Measurements from ENCODE around the gene TAPBPL. TPM values are rescaled to one million over a fixed set of nuclear protein-coding genes. Genes with fewer than 3 reads are reported as not detected.

TAPBPL gene
- total and polyA plus RNA-seq, 2 donors from 2014 or later = 34.5 to 44.7 TPM

- FAIRE-seq = no peak
- no peak for TF ChIP-seq CTCF (IDR thresholded peaks at IDR 0.05; ENCODE audit: borderline replicate concordance, extremely low read depth, insufficient read depth)
Measured at GRCh38 chr12:6450869-6451347, 934 bp upstream of the TAPBPL start.

GRCh38 chr12:6452245-6452943 lies 552 bp downstream of the TAPBPL start:
- Histone ChIP-seq H3K9me3 (ENCODE audit: control insufficient read depth in 2 of 3, insufficient read depth in 1 of 3, low read length in 3 of 3) (no peaks in the 10 kb centered on the region), H3K27me3 (ENCODE audit: control insufficient read depth, insufficient read depth, low read length) (no peaks in the 10 kb centered on the region), H3K4me3 (ENCODE audit: low read length in 3 of 3) (peak overlapping the region; percentile 77 to 92 (median 88)), H3K27ac (ENCODE audit: low read depth in 2 of 2, low read length in 2 of 2) (peak overlapping the region; percentile 99), H3K9ac (ENCODE audit: low read length in 3 of 3) (peak overlapping the region; percentile 8 to 98 (median 98)), H3K4me1 (ENCODE audit: control insufficient read depth in 2 of 3, insufficient read depth in 2 of 3, low read depth in 1 of 3, low read length in 3 of 3) (peaks cover 3 to 24% (median 17%) of the 10 kb centered on the region in 3 donors), H3K36me3 (ENCODE audit: control insufficient read depth in 2 of 3, insufficient read depth in 3 of 3, low read length in 3 of 3) (peaks cover 0 to 19% (median 14%) of the 10 kb centered on the region in 3 donors)
- DNase-seq = peak in 4 of 5 donors; percentile 26 to 61 (median 48)
- FAIRE-seq = no peak
- intact Hi-C loops (cut with DNase I) = loop anchor here (10.0 kb wide), 1 partner anchor 118 kb away; no protein-coding TSS in a partner anchor
- no peak for TF ChIP-seq CTCF (IDR thresholded peaks at IDR 0.05; ENCODE audit: borderline replicate concordance, extremely low read depth, insufficient read depth)

More at GRCh38 chr12:6450869-6451347, 934 bp upstream of the TAPBPL start:
- H3K27me3 ChIP-seq (ENCODE audit: control insufficient read depth, insufficient read depth, low read length) = no peaks in the 10 kb centered on the region
- H3K9ac ChIP-seq (ENCODE audit: low read length in 3 of 3) = peak overlapping the region; percentile 4 to 98 (median 8)
- H3K27ac ChIP-seq (ENCODE audit: low read depth in 2 of 2, low read length in 2 of 2) = peak overlapping the region; percentile 99
- H3K4me1 ChIP-seq (ENCODE audit: control insufficient read depth in 2 of 3, insufficient read depth in 2 of 3, low read depth in 1 of 3, low read length in 3 of 3) = peaks cover 3 to 24% (median 17%) of the 10 kb centered on the region in 3 donors
- peak in 1 of 5 donors; percentile 84 for DNase-seq
- H3K36me3 ChIP-seq (ENCODE audit: control insufficient read depth in 2 of 3, insufficient read depth in 3 of 3, low read length in 3 of 3) = peaks cover 2 to 15% (median 9%) of the 10 kb centered on the region in 3 donors
- intact Hi-C loops (cut with DNase I) = loop anchor here (10.0 kb wide), 1 partner anchor 116 kb away; no protein-coding TSS in a partner anchor
- H3K9me3 ChIP-seq (ENCODE audit: control insufficient read depth in 2 of 3, insufficient read depth in 1 of 3, low read length in 3 of 3) = no peaks in the 10 kb centered on the region
- H3K4me3 ChIP-seq (ENCODE audit: low read length in 3 of 3) = peak overlapping the region; percentile 77 to 92 (median 88)

- Histone ChIP-seq H3K27me3 (ENCODE audit: control insufficient read depth, insufficient read depth, low read length) (no peaks in the 10 kb centered on the region), H3K27ac (ENCODE audit: low read depth in 2 of 2, low read length in 2 of 2) (peak overlapping the region; percentile 99), H3K36me3 (ENCODE audit: control insufficient read depth in 2 of 3, insufficient read depth in 3 of 3, low read length in 3 of 3) (peaks cover 0 to 25% (median 19%) of the 10 kb centered on the region in 3 donors), H3K9me3 (ENCODE audit: control insufficient read depth in 2 of 3, insufficient read depth in 1 of 3, low read length in 3 of 3) (no peaks in the 10 kb centered on the region), H3K4me1 (ENCODE audit: control insufficient read depth in 2 of 3, insufficient read depth in 2 of 3, low read depth in 1 of 3, low read length in 3 of 3) (peaks cover 3 to 24% (median 17%) of the 10 kb centered on the region in 3 donors), H3K9ac (ENCODE audit: low read length in 3 of 3) (peak overlapping the region in 2 of 3 donors; percentile 98), H3K4me3 (ENCODE audit: low read length in 3 of 3) (peak overlapping the region in 2 of 3 donors; percentile 88 to 92)
- intact Hi-C loops (cut with DNase I) = loop anchor here (10.0 kb wide), 1 partner anchor 118 kb away; no protein-coding TSS in a partner anchor
- no peak for TF ChIP-seq CTCF (IDR thresholded peaks at IDR 0.05; ENCODE audit: borderline replicate concordance, extremely low read depth, insufficient read depth)
- FAIRE-seq (no peak), DNase-seq (peak in 2 of 5 donors; percentile 27 to 87)
Measured at GRCh38 chr12:6452944-6453630, 1.2 kb downstream of the TAPBPL start.
